Smooth muscle cell (in vitro differentiated cells): Measurements from ENCODE around the gene LRP1. TPM values are rescaled to one million over a fixed set of nuclear protein-coding genes. Genes with fewer than 3 reads are reported as not detected.

Source experiments
- DNase-seq: peaks from one replicate; lab custom pipeline; 2025; ENCODE audit not compliant: unreplicated experiment; lab: John Stamatoyannopoulos, UW
- H2AFZ ChIP-seq: fragments of 200-600 bp; sonication (generic); 2 replicates; pipeline ENCODE4 v1.6.0; 2016; ENCODE audit warnings: antibody characterized with exemption, low read depth, mild to moderate bottlenecking
- H3F3A ChIP-seq: fragments of 200-600 bp; sonication (generic); 2 replicates; pipeline ENCODE4 v1.6.0; 2017; ENCODE audit warnings: antibody characterized with exemption, low read depth
- H3K27ac ChIP-seq: fragments of 200-600 bp; sonication (generic); 2 replicates; pipeline ENCODE4 v1.5.1; 2016; ENCODE audit warnings: low read depth, mild to moderate bottlenecking
- H3K27me3 ChIP-seq: fragments of 200-600 bp; sonication (generic); 2 replicates; pipeline ENCODE4 v1.6.1; 2016; ENCODE audit warnings: low read depth, mild to moderate bottlenecking
- H3K36me3 ChIP-seq: fragments of 200-600 bp; sonication (generic); 2 replicates; pipeline ENCODE4 v1.5.1; 2016; ENCODE audit warnings: low read depth
- H3K4me1 ChIP-seq: fragments of 200-600 bp; sonication (generic); 2 replicates; pipeline ENCODE4 v1.5.1; 2016; ENCODE audit warnings: low read depth
- H3K4me2 ChIP-seq: fragments of 200-600 bp; sonication (generic); 2 replicates; pipeline ENCODE4 v1.6.0; 2016; ENCODE audit warnings: mild to moderate bottlenecking
- H3K4me3 ChIP-seq: fragments of 200-600 bp; sonication (generic); 2 replicates; pipeline ENCODE4 v1.5.1; 2016; ENCODE audit warnings: mild to moderate bottlenecking
- H3K79me2 ChIP-seq: fragments of 200-600 bp; sonication (generic); 2 replicates; pipeline ENCODE4 v1.6.0; 2016; ENCODE audit warnings: low read depth, mild to moderate bottlenecking
- H3K9ac ChIP-seq: fragments of 200-600 bp; sonication (generic); 2 replicates; pipeline ENCODE4 v1.6.0; 2016; ENCODE audit warnings: low read depth
- H3K9me3 ChIP-seq: fragments of 200-600 bp; sonication (generic); replicated peaks from 2 replicates; pipeline ENCODE4 v1.5.1; 2016; ENCODE audit warnings: low read depth
- H4K20me1 ChIP-seq: fragments of 200-600 bp; sonication (generic); 2 replicates; pipeline ENCODE4 v1.6.0; 2016; ENCODE audit warnings: low read depth
- WGBS: methylation state at CpG from one replicate; pipeline ENCODE4 v1.1.7; 2016; ENCODE audit warnings: low lambda C conversion rate; 5-methylcytosine and 5-hydroxymethylcytosine counted together
- polyA plus RNA-seq: library from polyadenylated mRNA; unstranded; fragments of >200 nt; fragmentation: Nextera tagmentation; extraction: Ambion mirVana; gene quantifications from 2 replicates; pipeline ENCODE4 v1.2.1, GENCODE V29; 2016
- total RNA-seq: library from RNA; depleted of rRNA; stranded (reverse); fragments of >200 nt; gene quantifications from 2 replicates; pipeline ENCODE4 v1.2.3, GENCODE V29; 2014
- TF ChIP-seq, protein P1 (sequence below): fragments of 200-600 bp; sonication (generic); IDR thresholded peaks from 2 replicates; pipeline ENCODE4 v1.5.1; 2017; ENCODE audit warnings: borderline replicate concordance, mild to moderate bottlenecking, antibody characterized with exemption; ENCODE audit not compliant: insufficient read depth, poor library complexity, severe bottlenecking

Gene LRP1
- total and polyA plus RNA-seq, 2 experiments from 2014 or later: 75.3 to 95.4 TPM

DNA sequence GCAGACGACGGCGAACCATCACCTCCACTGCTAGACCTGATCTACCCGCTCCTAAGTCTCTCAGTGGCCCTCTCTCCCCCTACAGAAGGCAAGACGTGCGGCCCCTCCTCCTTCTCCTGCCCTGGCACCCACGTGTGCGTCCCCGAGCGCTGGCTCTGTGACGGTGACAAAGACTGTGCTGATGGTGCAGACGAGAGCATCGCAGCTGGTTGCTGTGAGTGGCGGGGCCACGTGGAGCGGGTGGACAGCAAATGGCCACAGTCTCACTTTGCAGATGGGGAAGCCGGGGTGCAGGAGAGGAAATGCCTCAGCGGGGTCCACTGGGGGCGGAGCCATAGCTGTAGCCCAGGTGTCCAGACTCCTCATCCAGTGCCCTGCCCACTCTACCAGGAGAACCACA is 66.9 kb downstream of the LRP1 start:
- no peak overlapping the region for H2AFZ ChIP-seq

DNA sequence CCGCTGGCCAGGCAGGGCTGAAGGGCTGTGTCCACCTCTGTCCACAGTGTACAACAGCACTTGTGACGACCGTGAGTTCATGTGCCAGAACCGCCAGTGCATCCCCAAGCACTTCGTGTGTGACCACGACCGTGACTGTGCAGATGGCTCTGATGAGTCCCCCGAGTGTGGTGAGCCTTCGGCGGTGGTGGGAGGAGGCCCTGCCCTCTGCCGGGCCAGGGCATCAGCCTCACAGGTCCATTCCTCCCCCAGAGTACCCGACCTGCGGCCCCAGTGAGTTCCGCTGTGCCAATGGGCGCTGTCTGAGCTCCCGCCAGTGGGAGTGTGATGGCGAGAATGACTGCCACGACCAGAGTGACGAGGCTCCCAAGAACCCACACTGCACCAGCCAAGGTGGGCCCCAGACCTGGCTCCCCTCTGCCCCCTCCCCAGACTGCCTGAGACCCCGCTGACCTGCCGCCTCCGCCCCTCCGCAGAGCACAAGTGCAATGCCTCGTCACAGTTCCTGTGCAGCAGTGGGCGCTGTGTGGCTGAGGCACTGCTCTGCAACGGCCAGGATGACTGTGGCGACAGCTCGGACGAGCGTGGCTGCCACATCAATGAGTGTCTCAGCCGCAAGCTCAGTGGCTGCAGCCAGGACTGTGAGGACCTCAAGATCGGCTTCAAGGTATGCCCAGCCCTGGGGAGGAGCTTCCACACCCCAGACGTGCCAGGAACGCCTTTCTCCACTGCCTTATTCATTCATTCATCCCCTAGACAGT is 67.5 kb downstream of the LRP1 start:
- Histone ChIP-seq H3K79me2 (no peaks in the 10 kb centered on the region), H3K27me3 (no peaks in the 10 kb centered on the region), H3K27ac (no peak overlapping the region), H4K20me1 (peaks cover 29% of the 10 kb centered on the region), H3K4me1 (no peaks in the 10 kb centered on the region), H2AFZ (no peak overlapping the region), H3K9me3 (no peaks in the 10 kb centered on the region), H3K9ac (no peak overlapping the region), H3K4me3 (no peak overlapping the region), H3K4me2 (no peak overlapping the region), H3F3A (no peaks in the 10 kb centered on the region), H3K36me3 (peaks cover 6% of the 10 kb centered on the region)
- TF ChIP-seq, protein P1, sequence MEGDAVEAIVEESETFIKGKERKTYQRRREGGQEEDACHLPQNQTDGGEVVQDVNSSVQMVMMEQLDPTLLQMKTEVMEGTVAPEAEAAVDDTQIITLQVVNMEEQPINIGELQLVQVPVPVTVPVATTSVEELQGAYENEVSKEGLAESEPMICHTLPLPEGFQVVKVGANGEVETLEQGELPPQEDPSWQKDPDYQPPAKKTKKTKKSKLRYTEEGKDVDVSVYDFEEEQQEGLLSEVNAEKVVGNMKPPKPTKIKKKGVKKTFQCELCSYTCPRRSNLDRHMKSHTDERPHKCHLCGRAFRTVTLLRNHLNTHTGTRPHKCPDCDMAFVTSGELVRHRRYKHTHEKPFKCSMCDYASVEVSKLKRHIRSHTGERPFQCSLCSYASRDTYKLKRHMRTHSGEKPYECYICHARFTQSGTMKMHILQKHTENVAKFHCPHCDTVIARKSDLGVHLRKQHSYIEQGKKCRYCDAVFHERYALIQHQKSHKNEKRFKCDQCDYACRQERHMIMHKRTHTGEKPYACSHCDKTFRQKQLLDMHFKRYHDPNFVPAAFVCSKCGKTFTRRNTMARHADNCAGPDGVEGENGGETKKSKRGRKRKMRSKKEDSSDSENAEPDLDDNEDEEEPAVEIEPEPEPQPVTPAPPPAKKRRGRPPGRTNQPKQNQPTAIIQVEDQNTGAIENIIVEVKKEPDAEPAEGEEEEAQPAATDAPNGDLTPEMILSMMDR: no peak
- no peak for DNase-seq
- 93% methylated on average over 30 of the region's 34 CpGs for WGBS

More for the DNA sequence above, 66.9 kb downstream of the LRP1 start:
- H3K79me2 ChIP-seq: no peaks in the 10 kb centered on the region
- no peak overlapping the region for H3K4me2 ChIP-seq
- H3K27me3 ChIP-seq: no peaks in the 10 kb centered on the region
- no peak overlapping the region for H3K4me3 ChIP-seq
- 94% methylated on average over 19 of the region's 19 CpGs for WGBS
- peaks cover 6% of the 10 kb centered on the region for H3K36me3 ChIP-seq
- H3K4me1 ChIP-seq: no peaks in the 10 kb centered on the region
- no peak overlapping the region for H3K9ac ChIP-seq
- no peaks in the 10 kb centered on the region for H3K9me3 ChIP-seq
- TF ChIP-seq, protein P1: no peak
- H3F3A ChIP-seq: no peaks in the 10 kb centered on the region
- no peak for DNase-seq
- no peak overlapping the region for H3K27ac ChIP-seq
- H4K20me1 ChIP-seq: peaks cover 29% of the 10 kb centered on the region

DNA sequence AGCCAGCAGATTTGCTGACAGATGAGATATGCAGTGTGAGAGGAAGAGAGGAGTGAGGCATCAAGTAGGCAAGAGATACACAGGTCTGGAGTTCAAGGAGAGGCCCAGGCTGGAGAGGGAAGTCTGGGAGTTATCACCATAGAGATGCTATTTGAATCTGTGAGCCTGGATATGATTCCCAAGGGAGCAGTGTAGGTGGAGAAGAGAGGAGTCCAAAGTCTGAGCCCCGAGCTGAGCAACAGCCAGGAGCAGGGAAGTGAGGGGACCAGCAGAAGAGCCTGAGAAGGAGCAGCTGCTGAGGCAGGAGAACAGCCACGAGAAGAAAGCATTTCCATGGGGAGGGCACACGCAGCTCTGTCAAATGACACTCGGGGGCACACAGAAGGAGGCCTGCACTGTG is 68.2 kb downstream of the LRP1 start:
- Histone ChIP-seq H3K4me3 (no peak overlapping the region), H3F3A (no peaks in the 10 kb centered on the region), H3K79me2 (no peaks in the 10 kb centered on the region), H3K4me1 (no peaks in the 10 kb centered on the region), H3K9me3 (no peaks in the 10 kb centered on the region), H3K36me3 (peaks cover 6% of the 10 kb centered on the region), H2AFZ (no peak overlapping the region), H3K9ac (no peak overlapping the region), H3K27ac (no peak overlapping the region), H3K4me2 (no peak overlapping the region), H4K20me1 (peaks cover 32% of the 10 kb centered on the region), H3K27me3 (no peaks in the 10 kb centered on the region)
- TF ChIP-seq, protein P1: no peak
- WGBS: 97% methylated on average over 4 of the region's 4 CpGs
- no peak for DNase-seq

DNA sequence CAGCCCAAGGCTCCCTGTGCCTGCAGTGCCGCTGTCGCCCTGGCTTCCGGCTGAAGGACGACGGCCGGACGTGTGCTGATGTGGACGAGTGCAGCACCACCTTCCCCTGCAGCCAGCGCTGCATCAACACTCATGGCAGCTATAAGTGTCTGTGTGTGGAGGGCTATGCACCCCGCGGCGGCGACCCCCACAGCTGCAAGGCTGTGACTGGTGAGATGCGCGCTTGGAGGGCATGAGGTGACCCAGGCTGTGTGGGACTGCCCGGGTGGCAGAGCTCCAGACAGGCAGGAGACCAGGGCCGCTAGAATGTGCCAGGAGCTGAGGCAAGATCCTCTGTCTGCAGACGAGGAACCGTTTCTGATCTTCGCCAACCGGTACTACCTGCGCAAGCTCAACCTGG is 68.7 kb downstream of the LRP1 start:
- H2AFZ ChIP-seq: no peak overlapping the region
- WGBS: 97% methylated on average over 22 of the region's 22 CpGs

More for the DNA sequence above, 68.7 kb downstream of the LRP1 start:
- Histone ChIP-seq H3K9ac (no peak overlapping the region), H3K79me2 (no peaks in the 10 kb centered on the region), H4K20me1 (peaks cover 32% of the 10 kb centered on the region), H3K36me3 (peaks cover 6% of the 10 kb centered on the region), H3K27ac (no peak overlapping the region), H3K9me3 (no peaks in the 10 kb centered on the region), H3K4me2 (no peak overlapping the region), H3K4me1 (no peaks in the 10 kb centered on the region), H3K4me3 (no peak overlapping the region), H3K27me3 (no peaks in the 10 kb centered on the region), H3F3A (no peaks in the 10 kb centered on the region)
- DNase-seq: no peak
- TF ChIP-seq, protein P1: no peak
